ENCODE results near the gene ZNF791. TPM values are rescaled to one million over a fixed set of nuclear protein-coding genes. Genes with fewer than 3 reads are reported as not detected.

Gene ZNF791
- total RNA-seq, 1 donor from 2014 or later, result 15.5 TPM

DNA sequence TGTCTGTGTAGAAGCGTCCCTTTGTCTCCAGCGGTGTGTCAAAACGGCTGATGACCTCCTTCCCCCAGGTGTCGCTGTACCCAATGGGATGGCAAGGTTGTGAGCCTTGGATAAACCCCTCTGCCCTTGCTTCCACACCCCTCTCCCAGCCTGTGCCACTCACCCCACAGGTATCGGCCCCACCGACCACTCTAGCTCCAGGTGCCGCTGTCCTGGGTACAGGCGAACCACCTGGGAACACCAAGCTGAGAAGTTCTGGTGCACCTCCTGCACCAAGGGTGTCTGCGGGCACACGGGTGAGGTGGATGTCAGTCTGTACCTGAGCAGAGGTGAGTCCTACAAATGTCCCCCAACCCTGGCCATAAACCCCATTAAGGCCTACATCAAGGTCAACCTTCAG, 39.2 kb downstream of the ZNF791 start:
- no peak overlapping the region for H3K27ac Mint-ChIP-seq (ENCODE audit: unreplicated experiment)
- H3K4me1 Mint-ChIP-seq (ENCODE audit: low read depth), result peaks cover 4% of the 10 kb centered on the region
- TF ChIP-seq, protein P1, sequence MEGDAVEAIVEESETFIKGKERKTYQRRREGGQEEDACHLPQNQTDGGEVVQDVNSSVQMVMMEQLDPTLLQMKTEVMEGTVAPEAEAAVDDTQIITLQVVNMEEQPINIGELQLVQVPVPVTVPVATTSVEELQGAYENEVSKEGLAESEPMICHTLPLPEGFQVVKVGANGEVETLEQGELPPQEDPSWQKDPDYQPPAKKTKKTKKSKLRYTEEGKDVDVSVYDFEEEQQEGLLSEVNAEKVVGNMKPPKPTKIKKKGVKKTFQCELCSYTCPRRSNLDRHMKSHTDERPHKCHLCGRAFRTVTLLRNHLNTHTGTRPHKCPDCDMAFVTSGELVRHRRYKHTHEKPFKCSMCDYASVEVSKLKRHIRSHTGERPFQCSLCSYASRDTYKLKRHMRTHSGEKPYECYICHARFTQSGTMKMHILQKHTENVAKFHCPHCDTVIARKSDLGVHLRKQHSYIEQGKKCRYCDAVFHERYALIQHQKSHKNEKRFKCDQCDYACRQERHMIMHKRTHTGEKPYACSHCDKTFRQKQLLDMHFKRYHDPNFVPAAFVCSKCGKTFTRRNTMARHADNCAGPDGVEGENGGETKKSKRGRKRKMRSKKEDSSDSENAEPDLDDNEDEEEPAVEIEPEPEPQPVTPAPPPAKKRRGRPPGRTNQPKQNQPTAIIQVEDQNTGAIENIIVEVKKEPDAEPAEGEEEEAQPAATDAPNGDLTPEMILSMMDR (IDR thresholded peaks at IDR 0.05), result no peak
- no peak overlapping the region for H3K4me3 Mint-ChIP-seq (ENCODE audit: unreplicated experiment)
- no peaks in the 10 kb centered on the region for H3K27me3 Mint-ChIP-seq (ENCODE audit: low read depth)
- H3K36me3 Mint-ChIP-seq (ENCODE audit: low read depth), result peaks cover 7% of the 10 kb centered on the region
- DNase-seq (ENCODE audit: low spot score), result no peak
- no peaks in the 10 kb centered on the region for H3K9me3 Mint-ChIP-seq (ENCODE audit: low read depth)

DNA sequence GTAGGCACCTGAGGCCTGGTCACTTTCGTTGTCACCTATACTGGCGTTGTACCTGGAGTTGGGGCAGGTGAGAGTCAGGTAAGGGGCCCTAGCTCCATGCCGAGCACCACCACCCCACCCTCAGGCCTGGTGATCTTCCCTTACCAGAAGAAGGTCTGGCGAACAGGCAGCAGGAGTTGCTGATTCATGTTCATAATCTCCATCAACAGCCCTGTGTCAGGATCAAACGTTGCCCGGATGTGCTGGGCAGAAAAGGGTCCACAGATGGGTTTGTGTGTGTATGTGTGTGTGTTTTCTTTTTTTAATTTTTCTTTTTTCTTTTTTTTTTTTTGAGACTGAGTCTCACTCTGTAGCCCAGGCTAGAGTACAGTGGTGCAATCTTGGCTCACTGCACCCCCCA, 41.5 kb downstream of the ZNF791 start:
- H3K9me3 Mint-ChIP-seq (ENCODE audit: low read depth), result no peaks in the 10 kb centered on the region
- DNase-seq (ENCODE audit: low spot score), result no peak
- peaks cover 4% of the 10 kb centered on the region for H3K4me1 Mint-ChIP-seq (ENCODE audit: low read depth)
- TF ChIP-seq, protein P1 (IDR thresholded peaks at IDR 0.05), result no peak
- H3K36me3 Mint-ChIP-seq (ENCODE audit: low read depth), result peaks cover 22% of the 10 kb centered on the region
- H3K27ac Mint-ChIP-seq (ENCODE audit: unreplicated experiment), result no peak overlapping the region
- H3K4me3 Mint-ChIP-seq (ENCODE audit: unreplicated experiment), result no peak overlapping the region
- no peaks in the 10 kb centered on the region for H3K27me3 Mint-ChIP-seq (ENCODE audit: low read depth)

DNA sequence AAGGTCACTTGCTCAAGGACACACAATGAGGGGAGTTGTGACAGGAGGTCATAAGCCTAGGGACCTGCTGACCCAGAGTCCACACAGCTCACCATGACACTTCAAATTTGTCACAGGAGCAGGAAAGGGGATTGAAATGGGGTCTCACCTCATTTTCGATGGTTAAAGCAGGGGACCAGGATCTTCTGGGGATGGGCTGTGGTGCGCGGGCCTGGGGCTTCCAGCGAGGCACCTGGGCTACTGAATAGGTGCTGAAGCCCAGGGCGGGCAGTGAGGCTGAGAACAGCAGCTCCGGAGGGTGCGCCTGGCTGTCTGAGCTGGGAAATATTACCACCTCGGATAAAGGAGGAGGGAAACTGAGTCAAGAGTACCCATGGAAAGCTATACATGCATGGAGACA, 44.8 kb downstream of the ZNF791 start:
- no peak for DNase-seq (ENCODE audit: low spot score)
- H3K27ac Mint-ChIP-seq (ENCODE audit: unreplicated experiment), result no peak overlapping the region
- no peaks in the 10 kb centered on the region for H3K9me3 Mint-ChIP-seq (ENCODE audit: low read depth)
- peaks cover 29% of the 10 kb centered on the region for H3K36me3 Mint-ChIP-seq (ENCODE audit: low read depth)
- H3K4me3 Mint-ChIP-seq (ENCODE audit: unreplicated experiment), result no peak overlapping the region
- H3K4me1 Mint-ChIP-seq (ENCODE audit: low read depth), result no peaks in the 10 kb centered on the region
- no peaks in the 10 kb centered on the region for H3K27me3 Mint-ChIP-seq (ENCODE audit: low read depth)
- TF ChIP-seq, protein P1 (IDR thresholded peaks at IDR 0.05), result no peak

DNA sequence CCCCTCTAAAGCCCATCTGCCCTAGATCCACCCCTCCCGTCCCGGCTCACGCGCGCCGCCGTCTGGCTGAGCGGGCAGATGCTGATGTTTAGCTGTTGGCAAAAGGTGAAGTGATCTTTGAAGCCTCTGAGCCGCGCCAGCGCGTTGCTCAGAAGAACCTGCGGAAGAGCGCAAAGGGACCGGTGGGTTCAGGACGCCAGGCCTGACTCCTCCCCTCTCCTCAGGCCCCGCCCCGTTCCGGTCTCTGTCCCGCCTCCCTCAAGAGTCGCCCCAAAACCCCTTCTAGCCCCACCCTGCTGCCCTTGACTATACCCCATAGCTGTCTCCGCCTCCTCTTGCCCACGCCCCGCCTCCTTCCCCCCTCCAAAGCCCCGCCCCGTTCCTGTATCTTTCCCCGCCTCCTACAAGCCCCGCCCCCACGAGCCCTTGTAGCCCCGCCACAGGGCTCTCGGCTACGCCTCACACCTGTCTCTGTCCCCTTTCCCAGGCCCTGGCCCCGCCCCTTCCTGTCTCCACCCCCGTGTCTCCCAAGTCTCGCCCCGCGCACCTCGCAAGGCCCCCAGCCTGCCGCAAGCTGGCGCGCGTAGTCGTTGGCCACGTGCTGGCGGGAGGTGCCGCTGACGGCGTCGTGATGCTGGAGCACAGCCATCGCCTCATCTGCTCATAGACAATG, 46.3 kb downstream of the ZNF791 start:
- no peak for DNase-seq (ENCODE audit: low spot score)
- Mint-ChIP-seq H3K4me1 (ENCODE audit: low read depth) (no peaks in the 10 kb centered on the region), H3K9me3 (ENCODE audit: low read depth) (no peaks in the 10 kb centered on the region), H3K27ac (ENCODE audit: unreplicated experiment) (no peak overlapping the region), H3K36me3 (ENCODE audit: low read depth) (peaks cover 31% of the 10 kb centered on the region), H3K4me3 (ENCODE audit: unreplicated experiment) (no peak overlapping the region), H3K27me3 (ENCODE audit: low read depth) (no peaks in the 10 kb centered on the region)
- TF ChIP-seq, protein P1 (IDR thresholded peaks at IDR 0.05), result no peak

DNA sequence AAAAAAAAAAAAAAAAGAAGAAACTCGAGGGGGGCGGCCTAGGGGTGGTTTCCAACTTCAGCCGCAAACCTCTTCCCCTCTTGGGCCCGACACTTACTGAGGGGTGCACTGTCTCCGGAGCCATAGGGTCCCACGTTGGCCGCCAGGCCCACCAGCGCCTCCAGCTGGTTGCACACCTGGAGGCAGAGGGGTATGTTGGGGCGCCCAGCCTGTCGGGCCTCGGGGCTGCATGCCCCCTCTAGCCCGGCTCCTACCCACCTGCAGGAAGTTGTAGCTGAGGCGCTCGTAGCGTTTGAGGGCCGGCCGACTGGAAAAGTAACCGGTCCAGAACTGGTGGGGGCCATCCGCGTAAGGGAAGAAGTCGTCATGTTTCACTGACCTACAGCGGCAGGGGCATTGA, 47.2 kb downstream of the ZNF791 start:
- Mint-ChIP-seq H3K36me3 (ENCODE audit: low read depth) (peaks cover 30% of the 10 kb centered on the region), H3K4me1 (ENCODE audit: low read depth) (no peaks in the 10 kb centered on the region), H3K9me3 (ENCODE audit: low read depth) (no peaks in the 10 kb centered on the region), H3K27ac (ENCODE audit: unreplicated experiment) (no peak overlapping the region), H3K27me3 (ENCODE audit: low read depth) (no peaks in the 10 kb centered on the region), H3K4me3 (ENCODE audit: unreplicated experiment) (no peak overlapping the region)
- TF ChIP-seq, protein P1 (IDR thresholded peaks at IDR 0.05), result peak; percentile 13
- no peak for DNase-seq (ENCODE audit: low spot score)

Data from chondrocyte (in vitro differentiated cells).